ENCODE data around the gene SEMA4A.

SEMA4A gene

GRCh38 chr1:156143765-156144489 lies 9.5 kb upstream of the SEMA4A start:
- Histone ChIP-seq H3K27me3 (replicated peaks) (no peaks in the 10 kb centered on the region), H3K4me3 (ENCODE audit: low read depth, low read length) (no peak overlapping the region), H3K27ac (no peak overlapping the region), H3K36me3 (replicated peaks) (peaks cover 19% of the 10 kb centered on the region)
- no peak for DNase-seq
- in situ Hi-C loops (cut with HindIII; ENCODE audit: low pct_ligation_motif_present, low sequenced_read_pairs): no loop called here
- no peak for TF ChIP-seq CTCF (IDR thresholded peaks at IDR 0.05; ENCODE audit: low read depth, low read length, missing control alignments)

- TF ChIP-seq CTCF (IDR thresholded peaks at IDR 0.05; ENCODE audit: low read depth, low read length, missing control alignments): no peak
- Histone ChIP-seq H3K4me3 (ENCODE audit: low read depth, low read length) (no peak overlapping the region), H3K27me3 (replicated peaks) (peaks cover 2% of the 10 kb centered on the region), H3K36me3 (replicated peaks) (peaks cover 15% of the 10 kb centered on the region), H3K27ac (no peak overlapping the region)
- in situ Hi-C loops (cut with HindIII; ENCODE audit: low pct_ligation_motif_present, low sequenced_read_pairs): no loop called here
- no peak for DNase-seq
Observed at GRCh38 chr1:156144742-156145141, 8.6 kb upstream of the SEMA4A start.

- H3K4me3 ChIP-seq (ENCODE audit: low read depth, low read length): no peak overlapping the region
- TF ChIP-seq CTCF (IDR thresholded peaks at IDR 0.05; ENCODE audit: low read depth, low read length, missing control alignments): no peak
- H3K27ac ChIP-seq: no peak overlapping the region
- in situ Hi-C loops (cut with HindIII; ENCODE audit: low pct_ligation_motif_present, low sequenced_read_pairs): no loop called here
- no peak for DNase-seq
- peaks cover 8% of the 10 kb centered on the region for H3K27me3 ChIP-seq (replicated peaks)
- H3K36me3 ChIP-seq (replicated peaks): peaks cover 8% of the 10 kb centered on the region
Observed at GRCh38 chr1:156145650-156146019, 7.8 kb upstream of the SEMA4A start.

- peak; percentile 92 for DNase-seq
- Histone ChIP-seq H3K36me3 (replicated peaks) (peaks cover 2% of the 10 kb centered on the region), H3K4me3 (ENCODE audit: low read depth, low read length) (no peak overlapping the region), H3K27me3 (replicated peaks) (peaks cover 8% of the 10 kb centered on the region), H3K27ac (no peak overlapping the region)
- TF ChIP-seq CTCF (IDR thresholded peaks at IDR 0.05; ENCODE audit: low read depth, low read length, missing control alignments): peak; percentile 73
- in situ Hi-C loops (cut with HindIII; ENCODE audit: low pct_ligation_motif_present, low sequenced_read_pairs): no loop called here
Observed at GRCh38 chr1:156146020-156146768, 7.2 kb upstream of the SEMA4A start.

GRCh38 chr1:156146769-156147405 lies 6.5 kb upstream of the SEMA4A start:
- Histone ChIP-seq H3K27ac (no peak overlapping the region), H3K4me3 (ENCODE audit: low read depth, low read length) (no peak overlapping the region), H3K27me3 (replicated peaks) (peaks cover 8% of the 10 kb centered on the region), H3K36me3 (replicated peaks) (no peaks in the 10 kb centered on the region)
- DNase-seq: no peak
- in situ Hi-C loops (cut with HindIII; ENCODE audit: low pct_ligation_motif_present, low sequenced_read_pairs): no loop called here
- no peak for TF ChIP-seq CTCF (IDR thresholded peaks at IDR 0.05; ENCODE audit: low read depth, low read length, missing control alignments)

Data from brain microvascular endothelial cell (primary cell).